ES-I3 (cell line): Measurements from ENCODE around the gene FCRL1.

Experiments used
- H3K36me3 ChIP-seq: 2 replicates; pipeline ENCODE4 v1.6.1; 2013; ENCODE audit warnings: mild to moderate bottlenecking, low read length, control low read depth, moderate library complexity; ENCODE audit not compliant: insufficient read depth
- H3K4me1 ChIP-seq: 2 replicates; pipeline ENCODE4 v1.6.1; 2013; ENCODE audit warnings: mild to moderate bottlenecking, control low read depth, low read length; ENCODE audit not compliant: insufficient read depth
- H3K9ac ChIP-seq: 2 replicates; pipeline ENCODE4 v1.6.1; 2013; ENCODE audit warnings: low read depth, mild to moderate bottlenecking, low read length, moderate library complexity
- H3K9me3 ChIP-seq: 2 replicates; pipeline ENCODE4 v1.6.1; 2013; ENCODE audit warnings: mild to moderate bottlenecking, low read length, moderate library complexity; ENCODE audit not compliant: control insufficient read depth, insufficient read depth

The FCRL1 gene

GRCh38 chr1:157819896-157820295 lies at the start of gene FCRL1:
Gene FCRL1, minus strand, starts transcription at chr1:157820120. Its CDS starts 83 bp downstream, at chr1:157820037.
- H3K9me3 ChIP-seq, result no peaks in the 10 kb centered on the region
- H3K9ac ChIP-seq, result no peak within 1 kb of the TSS
- H3K4me1 ChIP-seq, result no peaks in the 10 kb centered on the region
- H3K36me3 ChIP-seq, result no peaks in the 10 kb centered on the region

DNA sequence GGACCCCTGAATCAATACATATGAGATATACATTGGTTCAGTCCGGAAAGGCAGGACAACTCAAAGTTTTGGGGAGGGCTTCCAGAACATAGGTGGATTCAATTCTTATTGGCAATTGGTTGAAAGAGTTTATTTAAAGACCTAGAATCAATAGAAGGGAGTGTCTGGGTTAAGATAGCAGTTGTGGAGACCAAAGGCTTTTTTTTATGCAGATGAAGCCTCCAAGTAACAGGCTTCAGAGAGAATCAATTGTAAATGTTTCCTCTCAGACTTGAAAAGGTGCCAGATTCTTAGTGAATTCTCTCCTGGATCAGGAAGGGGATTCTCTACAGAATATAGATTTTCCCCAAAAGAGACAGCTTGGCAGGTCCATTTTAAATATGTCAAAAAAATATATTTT lies 48.7 kb upstream of the FCRL1 start:
- Histone ChIP-seq H3K4me1 (peaks cover 15% of the 10 kb centered on the region), H3K9ac (no peak overlapping the region), H3K36me3 (no peaks in the 10 kb centered on the region)

GRCh38 chr1:157862114-157863070 lies 42.5 kb upstream of the FCRL1 start:
- no peaks in the 10 kb centered on the region for H3K4me1 ChIP-seq
- no peak overlapping the region for H3K9ac ChIP-seq
- H3K36me3 ChIP-seq, result no peaks in the 10 kb centered on the region
- H3K9me3 ChIP-seq, result no peaks in the 10 kb centered on the region; the same call in 1 of the 2 replicates

More for the DNA sequence above, 48.7 kb upstream of the FCRL1 start:
- H3K9me3 ChIP-seq, result no peaks in the 10 kb centered on the region; the same call in 1 of the 2 replicates

- Histone ChIP-seq H3K36me3 (no peaks in the 10 kb centered on the region), H3K9ac (no peak overlapping the region), H3K9me3 (no peaks in the 10 kb centered on the region), H3K4me1 (no peaks in the 10 kb centered on the region)
These were observed 36.6 kb upstream of the FCRL1 start for GRCh38 chr1:157856538-157856937.

DNA sequence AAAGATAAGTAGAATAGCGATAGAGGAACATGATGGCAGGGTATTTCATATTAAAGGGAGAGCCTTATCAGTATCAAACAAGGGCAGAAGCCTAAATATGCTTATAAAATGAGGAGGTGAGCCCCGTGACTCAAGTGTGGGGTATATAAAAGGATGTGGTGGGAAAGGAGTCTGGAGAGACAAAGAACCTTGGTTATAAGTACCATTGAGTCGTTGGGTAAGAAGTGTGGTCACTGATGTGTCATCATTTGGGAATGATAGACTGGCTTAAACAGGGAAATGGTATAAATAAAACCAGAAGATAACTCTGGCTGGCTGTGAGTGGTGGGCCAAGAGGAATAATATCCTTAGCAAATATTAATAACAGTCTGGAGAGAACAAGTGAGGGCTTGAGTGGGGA lies 32.6 kb upstream of the FCRL1 start:
- Histone ChIP-seq H3K9me3 (no peaks in the 10 kb centered on the region), H3K9ac (no peak overlapping the region), H3K4me1 (no peaks in the 10 kb centered on the region), H3K36me3 (no peaks in the 10 kb centered on the region)

GRCh38 chr1:157849229-157849875 lies 29.4 kb upstream of the FCRL1 start:
- H3K4me1 ChIP-seq, result no peaks in the 10 kb centered on the region
- H3K9ac ChIP-seq, result no peak overlapping the region

GRCh38 chr1:157844089-157844830 lies 24.3 kb upstream of the FCRL1 start:
- Histone ChIP-seq H3K9me3 (no peaks in the 10 kb centered on the region), H3K9ac (no peak overlapping the region), H3K4me1 (no peaks in the 10 kb centered on the region), H3K36me3 (no peaks in the 10 kb centered on the region)

More at GRCh38 chr1:157849229-157849875, 29.4 kb upstream of the FCRL1 start:
- Histone ChIP-seq H3K9me3 (no peaks in the 10 kb centered on the region), H3K36me3 (no peaks in the 10 kb centered on the region)

GRCh38 chr1:157842939-157843338 lies 23.0 kb upstream of the FCRL1 start:
- no peaks in the 10 kb centered on the region for H3K9me3 ChIP-seq
- H3K4me1 ChIP-seq, result no peaks in the 10 kb centered on the region
- H3K36me3 ChIP-seq, result no peaks in the 10 kb centered on the region
- H3K9ac ChIP-seq, result no peak overlapping the region

- no peaks in the 10 kb centered on the region for H3K4me1 ChIP-seq
These were observed 21.8 kb upstream of the FCRL1 start, which contains the start of gene CD5L for GRCh38 chr1:157841708-157842107. Gene CD5L, minus strand, starts transcription at chr1:157841808. Its CDS starts 107 bp downstream, at chr1:157841701.

DNA sequence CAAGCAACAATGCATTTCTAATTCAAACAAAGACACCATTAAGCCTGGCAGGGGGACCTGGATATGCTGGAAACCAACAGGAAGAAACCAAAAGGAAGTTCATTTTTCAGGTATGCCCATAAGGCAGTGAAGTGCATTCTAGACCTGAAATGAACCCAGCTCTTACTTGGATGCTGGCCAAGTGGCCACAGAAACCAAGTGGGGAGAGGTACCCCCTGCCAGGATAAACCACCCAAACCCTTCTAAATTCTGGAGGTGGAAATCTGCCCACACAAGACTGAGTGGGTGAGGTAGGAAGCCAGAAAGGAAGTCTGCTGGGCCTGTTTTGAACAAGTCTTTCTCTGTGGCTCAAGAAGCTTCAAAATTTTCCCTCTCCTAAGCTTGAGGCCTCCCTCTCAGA lies 19.0 kb upstream of the FCRL1 start:
- Histone ChIP-seq H3K4me1 (no peaks in the 10 kb centered on the region), H3K9me3 (no peaks in the 10 kb centered on the region), H3K9ac (no peak overlapping the region), H3K36me3 (no peaks in the 10 kb centered on the region)

More at GRCh38 chr1:157841708-157842107, 21.8 kb upstream of the FCRL1 start, which contains the start of gene CD5L:
- H3K9me3 ChIP-seq, result no peaks in the 10 kb centered on the region
- no peak within 1 kb of the TSS for H3K9ac ChIP-seq
- H3K36me3 ChIP-seq, result no peaks in the 10 kb centered on the region

DNA sequence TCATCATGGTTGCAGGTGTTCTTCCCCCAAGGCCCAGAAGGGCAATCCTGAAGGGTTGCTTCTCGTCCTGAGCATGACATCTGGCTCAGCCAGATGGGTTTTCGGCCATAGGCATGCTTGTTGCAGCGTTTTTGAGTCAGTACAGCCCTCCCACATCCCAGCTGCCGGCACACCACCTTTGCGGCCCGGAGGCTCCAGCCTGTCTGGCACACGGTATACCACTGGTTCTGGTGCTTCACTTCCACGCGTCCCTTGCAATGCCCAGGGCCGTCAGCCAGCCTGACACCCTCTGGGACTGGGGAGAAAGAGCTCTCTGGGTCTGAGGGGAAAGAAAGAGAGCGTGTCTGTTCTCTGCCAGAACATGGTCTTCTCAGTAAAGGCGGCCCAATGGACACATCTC lies 14.5 kb upstream of the FCRL1 start:
- no peaks in the 10 kb centered on the region for H3K9me3 ChIP-seq
- H3K36me3 ChIP-seq, result no peaks in the 10 kb centered on the region
- no peak overlapping the region for H3K9ac ChIP-seq
- no peaks in the 10 kb centered on the region for H3K4me1 ChIP-seq

- Histone ChIP-seq H3K36me3 (no peaks in the 10 kb centered on the region), H3K4me1 (no peaks in the 10 kb centered on the region), H3K9ac (no peak overlapping the region), H3K9me3 (no peaks in the 10 kb centered on the region)
These were observed 13.2 kb upstream of the FCRL1 start for GRCh38 chr1:157833145-157833544.

DNA sequence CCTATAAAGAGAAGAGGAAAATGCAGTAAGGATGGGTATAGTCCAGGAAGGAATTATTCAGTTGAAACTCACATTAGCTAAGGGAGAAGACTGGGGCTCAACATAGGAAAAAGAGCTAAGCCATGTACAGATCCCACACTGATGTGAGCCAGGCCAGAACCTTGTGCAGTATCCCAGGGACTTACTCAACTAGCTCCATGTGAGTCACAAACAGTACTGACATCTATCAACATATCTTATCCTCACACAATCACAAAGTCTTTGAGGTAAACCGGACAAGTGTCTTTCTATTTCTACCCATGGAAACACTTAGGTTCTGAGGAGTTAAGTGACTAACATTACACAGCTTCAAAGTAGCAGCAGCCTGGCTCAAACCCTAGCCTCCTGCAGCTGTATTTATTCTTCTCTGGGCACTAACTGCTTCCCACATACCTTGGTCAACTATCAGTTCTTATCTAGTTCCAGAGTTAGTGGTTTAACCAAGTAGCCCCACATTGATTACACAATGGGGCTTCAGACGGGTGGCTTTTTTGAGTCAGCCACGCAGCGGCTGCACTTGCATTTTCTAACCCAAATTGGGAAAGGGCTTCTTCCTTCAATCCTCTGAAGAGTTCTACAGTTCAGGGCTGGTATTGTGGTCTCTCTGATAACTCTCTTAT lies 12.2 kb upstream of the FCRL1 start:
- H3K36me3 ChIP-seq, result no peaks in the 10 kb centered on the region
- no peaks in the 10 kb centered on the region for H3K9me3 ChIP-seq
- no peak overlapping the region for H3K9ac ChIP-seq
- no peaks in the 10 kb centered on the region for H3K4me1 ChIP-seq

DNA sequence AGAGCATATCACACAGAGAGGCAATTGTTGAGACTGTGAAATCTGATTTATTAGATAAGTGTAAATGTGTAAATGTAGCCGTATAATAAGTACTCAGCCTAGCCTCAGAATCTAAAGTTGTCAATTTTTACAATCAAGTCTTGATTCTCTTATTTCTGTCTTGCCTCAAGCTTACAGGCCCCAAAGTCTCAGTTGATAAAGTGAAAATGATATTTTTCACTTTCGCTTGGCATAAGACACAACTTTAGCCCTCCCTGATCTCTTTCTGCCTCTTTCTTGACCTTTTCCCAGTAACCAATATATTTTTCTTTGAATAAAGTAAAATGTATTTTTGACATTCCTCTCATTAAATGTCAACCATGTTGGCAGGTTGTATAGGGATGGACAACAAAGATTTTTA lies 11.0 kb upstream of the FCRL1 start:
- H3K9ac ChIP-seq, result no peak overlapping the region
- no peaks in the 10 kb centered on the region for H3K36me3 ChIP-seq
- H3K9me3 ChIP-seq, result no peaks in the 10 kb centered on the region
- no peaks in the 10 kb centered on the region for H3K4me1 ChIP-seq
